Esophagus mucosa (tissue), 1 donor: ENCODE measurements around the gene CHST13. TPM values are rescaled to one million over a fixed set of nuclear protein-coding genes. Genes with fewer than 3 reads are reported as not detected.

Experiments used
- ATAC-seq: fragments of 200-7000 bp; cut with Tn5 transposase; one replicate; pipeline ENCODE4 v1.9.1; 2020
- total RNA-seq: library from RNA; stranded (reverse); gene quantifications from one replicate; pipeline ENCODE4 v1.2.4, GENCODE V29; 2023
- donor health status: DM: yes; HTN: yes; CAD: no.

CHST13 gene
- total RNA-seq, 1 donor from 2014 or later, result not detected

- ATAC-seq, result peak; percentile 5
Measured at GRCh38 chr3:126510308-126510910, 13.5 kb upstream of the CHST13 start.

DNA sequence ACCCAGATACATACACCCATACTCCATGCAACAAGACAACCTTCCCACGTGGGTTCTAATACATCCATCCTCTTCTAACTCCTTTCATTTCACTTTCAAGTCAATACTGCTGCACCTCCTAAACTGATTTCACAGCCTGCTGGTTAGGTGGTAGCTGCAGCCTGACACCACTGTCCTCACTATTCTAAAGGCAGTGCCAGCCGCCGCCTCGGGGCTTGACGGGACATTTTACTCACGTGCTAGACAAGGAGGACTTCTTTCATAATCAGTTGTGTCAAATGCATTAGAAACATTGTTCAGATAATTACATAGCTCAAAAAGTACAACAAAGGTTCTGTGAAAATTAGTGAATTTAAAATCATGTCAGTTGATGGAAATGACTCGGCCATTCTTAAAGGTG, 12.7 kb upstream of the CHST13 start:
- ATAC-seq, result no peak

DNA sequence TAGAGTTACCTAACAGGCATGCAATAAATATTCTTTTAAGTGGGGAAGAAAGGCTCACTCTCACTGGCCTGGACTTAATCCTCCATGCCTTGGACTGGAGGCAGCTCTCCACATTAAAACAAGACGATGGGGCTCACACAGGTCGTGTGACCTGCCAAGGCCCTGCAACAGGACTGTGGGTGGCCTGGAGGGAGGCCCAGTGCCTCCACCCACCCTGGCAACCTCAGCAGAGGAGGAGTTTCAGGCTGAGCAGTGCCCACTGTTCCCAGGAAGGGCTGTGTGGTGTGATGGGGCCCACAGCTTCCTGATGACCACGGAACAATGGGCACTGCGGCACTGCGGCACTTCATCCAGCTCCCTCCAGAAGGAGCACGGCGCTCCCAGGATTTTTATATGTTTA, 11.9 kb upstream of the CHST13 start:
- ATAC-seq, result no peak

DNA sequence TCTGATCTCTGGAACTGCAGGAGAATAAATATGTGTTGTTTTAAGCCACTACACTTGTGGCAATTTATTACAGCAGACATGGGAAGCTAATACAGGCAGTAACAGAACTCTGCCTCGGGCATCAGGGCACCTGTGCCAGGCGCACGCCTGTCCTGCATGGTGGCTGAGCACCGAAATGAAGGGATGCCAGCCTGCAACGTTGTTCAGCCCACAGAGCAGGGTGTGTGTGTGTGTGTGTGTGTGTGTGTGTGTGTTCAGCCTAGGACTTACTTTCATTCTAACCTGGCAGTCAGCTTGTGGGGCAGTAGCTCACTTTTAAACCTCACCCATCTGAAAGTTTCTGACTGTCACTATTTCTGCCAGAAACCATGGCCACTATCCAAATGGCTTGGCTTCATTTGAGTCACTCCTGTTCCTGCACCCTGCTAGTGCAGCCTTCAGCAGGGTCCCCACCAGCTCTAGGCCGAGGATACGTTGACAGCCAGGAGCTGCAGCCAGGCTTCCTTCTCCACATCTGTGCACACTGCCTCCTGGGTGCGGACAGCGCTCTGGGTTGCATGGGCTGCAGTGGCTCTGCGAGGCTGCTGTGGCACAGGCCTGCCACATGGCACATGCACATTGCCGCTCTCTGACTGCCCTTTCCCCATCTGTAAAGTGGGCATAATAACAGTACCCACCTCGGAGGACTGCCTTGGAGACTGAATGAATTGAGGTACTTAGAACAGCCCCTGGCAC, 10.9 kb upstream of the CHST13 start:
- peak; percentile 17 for ATAC-seq

- ATAC-seq, result no peak
Measured at GRCh38 chr3:126514161-126514560, 9.8 kb upstream of the CHST13 start.

GRCh38 chr3:126515066-126515706, 8.8 kb upstream of the CHST13 start:
- no peak for ATAC-seq

GRCh38 chr3:126516152-126516935, 7.6 kb upstream of the CHST13 start:
- no peak for ATAC-seq

DNA sequence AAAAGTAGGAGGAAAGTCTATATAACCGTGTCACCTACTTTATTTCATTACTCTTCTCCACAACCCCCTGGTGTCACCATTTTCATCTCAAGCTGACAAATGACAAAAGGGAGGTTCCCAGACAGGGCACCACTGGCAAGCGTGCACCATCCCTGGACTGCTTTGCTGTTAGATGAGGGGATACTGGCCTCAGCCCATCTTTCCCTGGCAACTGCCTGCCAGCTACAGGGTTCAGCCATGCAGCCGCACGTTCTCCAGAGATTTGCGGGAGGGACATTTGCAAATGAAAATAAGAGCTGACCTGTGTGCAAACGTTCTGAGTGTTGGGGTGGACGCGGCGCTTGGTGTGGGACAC, 7.0 kb upstream of the CHST13 start:
- ATAC-seq, result no peak

DNA sequence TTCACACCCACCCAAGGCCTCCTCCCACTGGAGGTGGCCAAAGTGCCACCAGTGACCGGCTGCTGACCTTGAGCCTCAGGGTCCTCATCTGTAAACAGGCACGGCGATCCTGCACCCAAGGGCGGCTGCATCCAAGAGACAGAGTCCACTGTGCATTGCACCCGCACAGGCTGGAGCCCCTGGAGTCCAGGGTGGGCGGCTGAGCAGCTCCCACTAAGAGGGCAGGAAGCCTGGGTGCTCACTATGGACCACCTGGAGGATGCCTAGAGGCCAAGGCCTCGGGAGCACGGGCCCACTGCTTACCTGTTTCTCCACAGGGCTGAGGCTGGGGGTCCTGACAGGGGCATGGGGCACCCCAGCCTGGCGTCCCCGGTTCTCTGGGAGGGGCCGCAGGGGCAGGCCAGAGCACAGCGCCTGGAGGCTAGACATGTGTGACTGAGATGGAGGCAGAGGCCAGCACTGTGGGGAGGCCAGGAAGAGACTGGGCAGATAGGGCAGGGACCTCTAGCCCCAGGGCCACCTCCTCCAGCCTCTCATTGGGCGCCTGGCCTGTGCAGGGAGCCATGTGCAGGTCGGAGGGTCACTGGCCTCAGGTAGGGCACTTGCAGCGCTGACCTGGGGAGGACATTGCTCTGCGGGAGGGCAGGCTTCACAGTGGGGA, 6.5 kb upstream of the CHST13 start, which contains the start of gene UROC1:
TSS of gene UROC1 (minus strand) at position 483 of the 661 bp plus-strand sequence. CDS start at position 429, 54 bp downstream.
- no peak for ATAC-seq

- no peak for ATAC-seq
Measured at GRCh38 chr3:126517986-126518778, 5.8 kb upstream of the CHST13 start.

GRCh38 chr3:126518779-126519177, 5.2 kb upstream of the CHST13 start:
- ATAC-seq, result no peak

DNA sequence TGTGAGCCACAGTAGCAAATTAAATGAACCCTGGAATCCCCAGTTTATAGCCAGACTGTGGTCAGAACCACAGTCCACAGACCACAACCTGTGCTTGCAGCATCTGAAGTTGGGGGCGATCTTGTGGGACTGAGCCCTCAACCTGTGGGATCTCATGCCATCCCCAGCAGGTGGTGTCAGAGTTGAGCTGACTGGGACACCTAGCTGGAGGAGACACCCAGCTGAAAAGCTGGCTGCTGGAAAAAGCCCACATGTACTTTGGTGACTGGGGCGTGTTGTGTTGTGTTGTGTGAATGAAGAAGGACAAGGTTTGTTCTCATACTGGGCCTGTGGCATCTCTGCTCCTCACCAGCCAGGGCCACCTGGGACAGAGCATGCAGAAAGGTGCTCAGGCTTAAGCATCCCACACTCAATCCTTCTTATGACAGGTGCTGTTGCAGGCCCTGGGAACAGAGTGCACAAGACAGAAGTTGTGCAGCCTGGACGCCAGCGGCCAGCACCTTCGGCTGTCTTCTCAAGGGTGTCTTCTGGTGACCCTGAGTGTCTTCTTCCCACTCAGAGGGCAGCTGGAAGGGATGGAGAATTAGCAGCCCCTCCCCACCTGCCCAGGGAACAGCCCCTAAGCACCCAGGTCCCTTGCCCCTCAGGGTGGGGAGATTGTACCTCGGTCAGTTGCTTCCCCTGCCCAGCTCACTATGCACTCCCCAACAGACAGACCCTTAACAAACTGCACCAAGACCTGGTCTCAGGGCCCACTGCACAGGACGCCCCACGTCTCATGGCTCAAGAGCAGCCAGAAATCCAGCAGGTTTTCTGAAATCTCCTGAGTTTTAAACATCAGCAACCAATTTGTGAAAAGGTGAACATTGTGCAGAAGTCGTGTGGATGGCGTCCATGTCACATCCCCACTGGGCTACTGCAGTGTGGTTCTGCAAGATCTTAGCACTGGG, 4.2 kb upstream of the CHST13 start:
- no peak for ATAC-seq

GRCh38 chr3:126521122-126521891, 2.6 kb upstream of the CHST13 start:
- ATAC-seq, result no peak

GRCh38 chr3:126522363-126522788, 1.6 kb upstream of the CHST13 start:
- ATAC-seq, result no peak

DNA sequence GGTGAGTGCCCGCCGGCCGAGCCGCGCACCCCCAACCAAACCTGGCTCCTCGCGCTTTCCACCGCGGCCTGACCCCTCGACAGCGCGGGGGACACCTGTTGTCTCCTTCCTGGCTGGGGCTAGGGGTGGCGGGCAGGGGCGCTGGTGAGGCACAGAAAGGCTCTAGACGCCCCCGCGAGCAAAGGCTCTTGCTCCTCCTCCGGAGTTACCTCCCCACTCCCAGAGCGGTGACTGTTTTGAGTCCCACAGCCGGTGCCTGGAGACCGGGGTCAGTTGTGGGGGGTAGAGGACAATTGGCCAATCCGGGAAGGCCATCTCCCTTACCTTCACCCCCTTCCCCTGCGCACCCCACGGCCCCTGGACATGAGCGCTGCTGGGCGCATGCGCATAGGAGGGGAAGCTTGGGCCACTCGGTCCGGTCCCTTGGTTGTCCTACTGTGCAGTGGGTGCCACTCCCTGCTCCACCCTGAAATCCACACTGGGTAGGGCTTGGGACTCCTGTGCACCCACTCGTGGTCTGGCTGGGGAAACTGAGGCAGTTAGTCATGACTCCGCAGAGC, 554 bp downstream of the CHST13 start:
- ATAC-seq, result no peak

GRCh38 chr3:126525091-126525852, 1.3 kb downstream of the CHST13 start:
- ATAC-seq, result no peak

GRCh38 chr3:126525853-126526667, 2.1 kb downstream of the CHST13 start:
- ATAC-seq, result no peak

DNA sequence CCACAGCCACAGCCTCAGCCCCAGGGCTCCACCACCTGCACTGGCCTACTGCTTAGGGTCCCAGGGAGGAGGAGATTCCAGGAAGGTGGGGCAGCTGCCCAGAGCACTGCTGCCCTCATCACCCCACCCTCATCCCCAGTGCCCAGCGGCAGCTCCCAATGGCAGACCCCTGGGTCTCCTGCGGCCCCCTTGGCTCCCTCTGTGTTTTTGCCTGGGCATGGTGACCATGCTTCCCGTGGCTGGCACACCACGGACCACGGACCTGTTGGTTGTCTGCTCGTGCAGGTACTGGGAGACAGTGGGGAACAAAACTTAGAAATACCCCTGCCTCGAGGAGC, 2.7 kb downstream of the CHST13 start:
- ATAC-seq, result no peak
